ENCODE data around the gene OTOP1.

DNA sequence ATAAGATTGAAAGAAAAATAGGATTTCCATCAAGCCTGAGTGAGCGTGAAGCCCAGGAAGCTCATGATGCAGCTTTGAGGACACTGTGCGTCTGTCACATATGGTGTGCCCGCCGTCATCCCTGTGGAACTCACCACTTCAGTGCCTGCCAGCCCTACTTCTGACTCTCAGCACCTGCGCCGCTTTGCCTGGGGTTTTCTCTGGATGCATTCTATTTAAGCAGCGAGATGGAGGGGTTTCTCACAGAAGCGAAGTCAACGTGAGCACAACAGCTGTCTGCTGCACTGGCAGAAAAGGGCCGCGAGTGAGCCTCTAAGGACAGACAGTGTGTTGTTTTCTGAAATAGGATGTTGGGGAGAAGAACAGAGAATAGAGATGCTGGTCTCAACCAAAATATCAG, 27.5 kb upstream of the OTOP1 start:
- TF ChIP-seq ZNF565 (CRISPR knock-in tag; conservative IDR thresholded peaks at IDR 0.05; ENCODE audit: low read depth) (no peak), ESRRG (CRISPR knock-in tag; IDR thresholded peaks at IDR 0.05) (no peak), ZNF70 (CRISPR knock-in tag; IDR thresholded peaks at IDR 0.05) (no peak), SNAI2 (CRISPR knock-in tag; IDR thresholded peaks at IDR 0.05) (no peak), RARB (CRISPR knock-in tag; IDR thresholded peaks at IDR 0.05) (no peak), BACH2 (CRISPR knock-in tag; IDR thresholded peaks at IDR 0.05; ENCODE audit: borderline replicate concordance) (no peak), ZFP30 (CRISPR knock-in tag; IDR thresholded peaks at IDR 0.05) (no peak)
- TF ChIP-seq, protein P1, sequence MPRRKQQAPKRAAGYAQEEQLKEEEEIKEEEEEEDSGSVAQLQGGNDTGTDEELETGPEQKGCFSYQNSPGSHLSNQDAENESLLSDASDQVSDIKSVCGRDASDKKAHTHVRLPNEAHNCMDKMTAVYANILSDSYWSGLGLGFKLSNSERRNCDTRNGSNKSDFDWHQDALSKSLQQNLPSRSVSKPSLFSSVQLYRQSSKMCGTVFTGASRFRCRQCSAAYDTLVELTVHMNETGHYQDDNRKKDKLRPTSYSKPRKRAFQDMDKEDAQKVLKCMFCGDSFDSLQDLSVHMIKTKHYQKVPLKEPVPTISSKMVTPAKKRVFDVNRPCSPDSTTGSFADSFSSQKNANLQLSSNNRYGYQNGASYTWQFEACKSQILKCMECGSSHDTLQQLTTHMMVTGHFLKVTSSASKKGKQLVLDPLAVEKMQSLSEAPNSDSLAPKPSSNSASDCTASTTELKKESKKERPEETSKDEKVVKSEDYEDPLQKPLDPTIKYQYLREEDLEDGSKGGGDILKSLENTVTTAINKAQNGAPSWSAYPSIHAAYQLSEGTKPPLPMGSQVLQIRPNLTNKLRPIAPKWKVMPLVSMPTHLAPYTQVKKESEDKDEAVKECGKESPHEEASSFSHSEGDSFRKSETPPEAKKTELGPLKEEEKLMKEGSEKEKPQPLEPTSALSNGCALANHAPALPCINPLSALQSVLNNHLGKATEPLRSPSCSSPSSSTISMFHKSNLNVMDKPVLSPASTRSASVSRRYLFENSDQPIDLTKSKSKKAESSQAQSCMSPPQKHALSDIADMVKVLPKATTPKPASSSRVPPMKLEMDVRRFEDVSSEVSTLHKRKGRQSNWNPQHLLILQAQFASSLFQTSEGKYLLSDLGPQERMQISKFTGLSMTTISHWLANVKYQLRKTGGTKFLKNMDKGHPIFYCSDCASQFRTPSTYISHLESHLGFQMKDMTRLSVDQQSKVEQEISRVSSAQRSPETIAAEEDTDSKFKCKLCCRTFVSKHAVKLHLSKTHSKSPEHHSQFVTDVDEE (CRISPR knock-in tag; IDR thresholded peaks at IDR 0.05), result no peak
- TF ChIP-seq, protein P2, sequence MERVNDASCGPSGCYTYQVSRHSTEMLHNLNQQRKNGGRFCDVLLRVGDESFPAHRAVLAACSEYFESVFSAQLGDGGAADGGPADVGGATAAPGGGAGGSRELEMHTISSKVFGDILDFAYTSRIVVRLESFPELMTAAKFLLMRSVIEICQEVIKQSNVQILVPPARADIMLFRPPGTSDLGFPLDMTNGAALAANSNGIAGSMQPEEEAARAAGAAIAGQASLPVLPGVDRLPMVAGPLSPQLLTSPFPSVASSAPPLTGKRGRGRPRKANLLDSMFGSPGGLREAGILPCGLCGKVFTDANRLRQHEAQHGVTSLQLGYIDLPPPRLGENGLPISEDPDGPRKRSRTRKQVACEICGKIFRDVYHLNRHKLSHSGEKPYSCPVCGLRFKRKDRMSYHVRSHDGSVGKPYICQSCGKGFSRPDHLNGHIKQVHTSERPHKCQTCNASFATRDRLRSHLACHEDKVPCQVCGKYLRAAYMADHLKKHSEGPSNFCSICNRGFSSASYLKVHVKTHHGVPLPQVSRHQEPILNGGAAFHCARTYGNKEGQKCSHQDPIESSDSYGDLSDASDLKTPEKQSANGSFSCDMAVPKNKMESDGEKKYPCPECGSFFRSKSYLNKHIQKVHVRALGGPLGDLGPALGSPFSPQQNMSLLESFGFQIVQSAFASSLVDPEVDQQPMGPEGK (CRISPR knock-in tag; IDR thresholded peaks at IDR 0.05; ENCODE audit: borderline replicate concordance), result no peak
- TF ChIP-seq, protein P3, sequence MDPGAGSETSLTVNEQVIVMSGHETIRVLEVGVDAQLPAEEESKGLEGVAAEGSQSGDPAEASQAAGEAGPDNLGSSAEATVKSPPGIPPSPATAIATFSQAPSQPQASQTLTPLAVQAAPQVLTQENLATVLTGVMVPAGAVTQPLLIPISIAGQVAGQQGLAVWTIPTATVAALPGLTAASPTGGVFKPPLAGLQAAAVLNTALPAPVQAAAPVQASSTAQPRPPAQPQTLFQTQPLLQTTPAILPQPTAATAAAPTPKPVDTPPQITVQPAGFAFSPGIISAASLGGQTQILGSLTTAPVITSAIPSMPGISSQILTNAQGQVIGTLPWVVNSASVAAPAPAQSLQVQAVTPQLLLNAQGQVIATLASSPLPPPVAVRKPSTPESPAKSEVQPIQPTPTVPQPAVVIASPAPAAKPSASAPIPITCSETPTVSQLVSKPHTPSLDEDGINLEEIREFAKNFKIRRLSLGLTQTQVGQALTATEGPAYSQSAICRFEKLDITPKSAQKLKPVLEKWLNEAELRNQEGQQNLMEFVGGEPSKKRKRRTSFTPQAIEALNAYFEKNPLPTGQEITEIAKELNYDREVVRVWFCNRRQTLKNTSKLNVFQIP (CRISPR knock-in tag; IDR thresholded peaks at IDR 0.05; ENCODE audit: borderline replicate concordance, low read depth), result no peak
- TF ChIP-seq, protein P4, sequence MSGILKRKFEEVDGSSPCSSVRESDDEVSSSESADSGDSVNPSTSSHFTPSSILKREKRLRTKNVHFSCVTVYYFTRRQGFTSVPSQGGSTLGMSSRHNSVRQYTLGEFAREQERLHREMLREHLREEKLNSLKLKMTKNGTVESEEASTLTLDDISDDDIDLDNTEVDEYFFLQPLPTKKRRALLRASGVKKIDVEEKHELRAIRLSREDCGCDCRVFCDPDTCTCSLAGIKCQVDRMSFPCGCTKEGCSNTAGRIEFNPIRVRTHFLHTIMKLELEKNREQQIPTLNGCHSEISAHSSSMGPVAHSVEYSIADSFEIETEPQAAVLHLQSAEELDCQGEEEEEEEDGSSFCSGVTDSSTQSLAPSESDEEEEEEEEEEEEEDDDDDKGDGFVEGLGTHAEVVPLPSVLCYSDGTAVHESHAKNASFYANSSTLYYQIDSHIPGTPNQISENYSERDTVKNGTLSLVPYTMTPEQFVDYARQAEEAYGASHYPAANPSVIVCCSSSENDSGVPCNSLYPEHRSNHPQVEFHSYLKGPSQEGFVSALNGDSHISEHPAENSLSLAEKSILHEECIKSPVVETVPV (CRISPR knock-in tag; IDR thresholded peaks at IDR 0.05), result no peak
